ENCODE measurements around the gene SLC38A3. TPM values are rescaled to one million over a fixed set of nuclear protein-coding genes. Genes with fewer than 3 reads are reported as not detected.

SLC38A3 gene
- 85.8 and 92.3 TPM in 2 replicates for polyA plus RNA-seq (2013)

GRCh38 chr3:50204804-50205412 lies at the start of gene SLC38A3:
SLC38A3 (plus strand) TSS chr3:50205271; CDS start chr3:50214200, 8,929 bp downstream.
- no peak within 1 kb of the TSS for H3K23ac ChIP-seq (ENCODE audit: low read length)
- H3K9ac ChIP-seq (ENCODE audit: low read length): peak within 1 kb of the TSS; percentile 30
- H3K79me1 ChIP-seq (ENCODE audit: low read length): no peaks in the 10 kb centered on the region
- H3K14ac ChIP-seq (ENCODE audit: low read length): peak within 1 kb of the TSS; percentile 42
- peak within 1 kb of the TSS; percentile 68 for H2BK12ac ChIP-seq (ENCODE audit: low read length)
- H3K36me3 ChIP-seq (ENCODE audit: control insufficient read depth in 1 of 2, insufficient read depth in 2 of 2, low read length in 2 of 2): no peaks in the 10 kb centered on the region
- peak within 1 kb of the TSS; percentile 38 for H3K4me3 ChIP-seq (ENCODE audit: low read depth, low read length)
- H3K27me3 ChIP-seq (ENCODE audit: insufficient read depth, low read length): peaks cover 22% of the 10 kb centered on the region
- H3K9me3 ChIP-seq (ENCODE audit: insufficient read depth, low read depth, low read length): peaks cover 3% of the 10 kb centered on the region
- peak within 1 kb of the TSS; percentile 3 for H2BK5ac ChIP-seq (ENCODE audit: low read depth, low read length, poor library complexity)
- H3K27ac ChIP-seq (ENCODE audit: low read depth, low read length): no peak within 1 kb of the TSS
- no peak within 1 kb of the TSS for H3K18ac ChIP-seq (ENCODE audit: low read length)
- no peak within 1 kb of the TSS for H3K4ac ChIP-seq (ENCODE audit: low read depth, low read length)
- no peak within 1 kb of the TSS for H2AK5ac ChIP-seq (ENCODE audit: low read length)
- peaks cover 9 to 14% of the 10 kb centered on the region in 2 experiments for H3K4me1 ChIP-seq (ENCODE audit: control insufficient read depth in 1 of 2, insufficient read depth in 2 of 2, low read length in 2 of 2)
- peak within 1 kb of the TSS; percentile 20 for H4K8ac ChIP-seq (ENCODE audit: low read depth, low read length)
- peak within 1 kb of the TSS; percentile 75 for H3K4me2 ChIP-seq (ENCODE audit: low read length)
- peak within 1 kb of the TSS; percentile 65 for H4K91ac ChIP-seq (ENCODE audit: low read depth, low read length)
- peak within 1 kb of the TSS; percentile 27 for H2AFZ ChIP-seq (ENCODE audit: insufficient read depth, low read length, poor library complexity)
- WGBS (ENCODE audit: extremely low coverage, insufficient coverage, insufficient read length): no CpG with 5 or more reads among the region's 41 CpGs
- peak in 1 of 2 donors; percentile 14 for DNase-seq
- peak within 1 kb of the TSS; percentile 54 for H2BK120ac ChIP-seq (ENCODE audit: insufficient read depth, low read length, poor library complexity)
- H4K12ac ChIP-seq (ENCODE audit: low read depth, low read length): no peak within 1 kb of the TSS
- peaks cover 2% of the 10 kb centered on the region for H3K79me2 ChIP-seq (ENCODE audit: control insufficient read depth, insufficient read depth, low read length, poor library complexity)

- H3K36me3 ChIP-seq (ENCODE audit: control insufficient read depth in 1 of 2, insufficient read depth in 2 of 2, low read length in 2 of 2): peaks cover 7 to 9% of the 10 kb centered on the region in 2 experiments
These were observed 49.6 kb upstream of the SLC38A3 start for GRCh38 chr3:50155491-50155878.

DNA sequence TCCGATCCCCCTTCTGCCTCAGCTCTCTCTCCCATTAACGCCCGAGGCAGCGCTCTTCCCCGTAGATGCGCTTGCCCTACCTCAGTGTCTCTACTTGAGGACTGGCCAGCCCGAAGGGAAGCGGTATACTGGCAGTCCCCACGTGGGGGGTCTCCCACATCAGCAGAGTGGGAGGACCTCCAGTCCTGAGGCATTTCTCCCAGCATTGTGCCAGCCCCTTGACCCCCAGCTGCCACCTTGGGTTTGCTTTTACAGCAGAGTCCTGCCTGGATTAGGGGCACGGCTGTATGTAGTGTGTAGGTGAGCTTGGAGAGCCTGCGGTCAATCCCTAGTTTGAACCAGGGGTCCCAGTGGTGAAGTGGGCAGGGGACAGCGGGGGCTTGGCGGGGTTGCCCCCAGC lies 49.2 kb upstream of the SLC38A3 start:
- no peak overlapping the region for H2AFZ ChIP-seq (ENCODE audit: insufficient read depth, low read length, poor library complexity)
- peak overlapping the region; percentile 79 for H3K4me3 ChIP-seq (ENCODE audit: low read depth, low read length)
- no peak overlapping the region for H2AK5ac ChIP-seq (ENCODE audit: low read length)
- peaks cover 5% of the 10 kb centered on the region for H3K79me2 ChIP-seq (ENCODE audit: control insufficient read depth, insufficient read depth, low read length, poor library complexity)
- H3K23ac ChIP-seq (ENCODE audit: low read length): no peak overlapping the region
- no peaks in the 10 kb centered on the region for H3K9me3 ChIP-seq (ENCODE audit: insufficient read depth, low read depth, low read length)
- peak overlapping the region; percentile 12 for H3K18ac ChIP-seq (ENCODE audit: low read length)
- H4K12ac ChIP-seq (ENCODE audit: low read depth, low read length): no peak overlapping the region
- peaks cover 15% of the 10 kb centered on the region for H3K79me1 ChIP-seq (ENCODE audit: low read length)
- peaks cover 8 to 9% of the 10 kb centered on the region in 2 experiments for H3K36me3 ChIP-seq (ENCODE audit: control insufficient read depth in 1 of 2, insufficient read depth in 2 of 2, low read length in 2 of 2)
- H2BK120ac ChIP-seq (ENCODE audit: insufficient read depth, low read length, poor library complexity): no peak overlapping the region
- H2BK12ac ChIP-seq (ENCODE audit: low read length): no peak overlapping the region
- no peak overlapping the region for H4K8ac ChIP-seq (ENCODE audit: low read depth, low read length)
- peak overlapping the region; percentile 22 for H3K4ac ChIP-seq (ENCODE audit: low read depth, low read length)
- H3K4me1 ChIP-seq (ENCODE audit: control insufficient read depth in 1 of 2, insufficient read depth in 2 of 2, low read length in 2 of 2): peaks cover 25 to 41% of the 10 kb centered on the region in 2 experiments
- no peak for DNase-seq
- no peak overlapping the region for H4K91ac ChIP-seq (ENCODE audit: low read depth, low read length)
- no peak overlapping the region for H3K27ac ChIP-seq (ENCODE audit: low read depth, low read length)
- no peaks in the 10 kb centered on the region for H3K27me3 ChIP-seq (ENCODE audit: insufficient read depth, low read length)
- WGBS (ENCODE audit: extremely low coverage, insufficient coverage, insufficient read length): no CpG with 5 or more reads among the region's 13 CpGs
- H3K4me2 ChIP-seq (ENCODE audit: low read length): peak overlapping the region; percentile 71
- no peak overlapping the region for H3K14ac ChIP-seq (ENCODE audit: low read length)
- peak overlapping the region; percentile 18 for H3K9ac ChIP-seq (ENCODE audit: low read length)
- no peak overlapping the region for H2BK5ac ChIP-seq (ENCODE audit: low read depth, low read length, poor library complexity)

More at GRCh38 chr3:50155491-50155878, 49.6 kb upstream of the SLC38A3 start:
- peak overlapping the region; percentile 79 for H3K4me3 ChIP-seq (ENCODE audit: low read depth, low read length)
- no peak overlapping the region for H4K91ac ChIP-seq (ENCODE audit: low read depth, low read length)
- H4K12ac ChIP-seq (ENCODE audit: low read depth, low read length): no peak overlapping the region
- H2BK12ac ChIP-seq (ENCODE audit: low read length): no peak overlapping the region
- peak overlapping the region; percentile 12 for H3K18ac ChIP-seq (ENCODE audit: low read length)
- H3K4me2 ChIP-seq (ENCODE audit: low read length): peak overlapping the region; percentile 71
- peak overlapping the region; percentile 22 for H3K4ac ChIP-seq (ENCODE audit: low read depth, low read length)
- peaks cover 18% of the 10 kb centered on the region for H3K79me1 ChIP-seq (ENCODE audit: low read length)
- no peak overlapping the region for H2AK5ac ChIP-seq (ENCODE audit: low read length)
- peaks cover 5% of the 10 kb centered on the region for H3K79me2 ChIP-seq (ENCODE audit: control insufficient read depth, insufficient read depth, low read length, poor library complexity)
- peaks cover 28 to 44% of the 10 kb centered on the region in 2 experiments for H3K4me1 ChIP-seq (ENCODE audit: control insufficient read depth in 1 of 2, insufficient read depth in 2 of 2, low read length in 2 of 2)
- peak overlapping the region; percentile 48 for H3K9ac ChIP-seq (ENCODE audit: low read length)
- no peak overlapping the region for H3K23ac ChIP-seq (ENCODE audit: low read length)
- no CpG with 5 or more reads among the region's 37 CpGs for WGBS (ENCODE audit: extremely low coverage, insufficient coverage, insufficient read length)
- H3K9me3 ChIP-seq (ENCODE audit: insufficient read depth, low read depth, low read length): no peaks in the 10 kb centered on the region
- peak overlapping the region; percentile 1 for H4K8ac ChIP-seq (ENCODE audit: low read depth, low read length)
- H3K27me3 ChIP-seq (ENCODE audit: insufficient read depth, low read length): no peaks in the 10 kb centered on the region
- DNase-seq: no peak
- H2BK5ac ChIP-seq (ENCODE audit: low read depth, low read length, poor library complexity): no peak overlapping the region
- H3K27ac ChIP-seq (ENCODE audit: low read depth, low read length): peak overlapping the region; percentile 62
- no peak overlapping the region for H2BK120ac ChIP-seq (ENCODE audit: insufficient read depth, low read length, poor library complexity)
- no peak overlapping the region for H3K14ac ChIP-seq (ENCODE audit: low read length)
- no peak overlapping the region for H2AFZ ChIP-seq (ENCODE audit: insufficient read depth, low read length, poor library complexity)

DNA sequence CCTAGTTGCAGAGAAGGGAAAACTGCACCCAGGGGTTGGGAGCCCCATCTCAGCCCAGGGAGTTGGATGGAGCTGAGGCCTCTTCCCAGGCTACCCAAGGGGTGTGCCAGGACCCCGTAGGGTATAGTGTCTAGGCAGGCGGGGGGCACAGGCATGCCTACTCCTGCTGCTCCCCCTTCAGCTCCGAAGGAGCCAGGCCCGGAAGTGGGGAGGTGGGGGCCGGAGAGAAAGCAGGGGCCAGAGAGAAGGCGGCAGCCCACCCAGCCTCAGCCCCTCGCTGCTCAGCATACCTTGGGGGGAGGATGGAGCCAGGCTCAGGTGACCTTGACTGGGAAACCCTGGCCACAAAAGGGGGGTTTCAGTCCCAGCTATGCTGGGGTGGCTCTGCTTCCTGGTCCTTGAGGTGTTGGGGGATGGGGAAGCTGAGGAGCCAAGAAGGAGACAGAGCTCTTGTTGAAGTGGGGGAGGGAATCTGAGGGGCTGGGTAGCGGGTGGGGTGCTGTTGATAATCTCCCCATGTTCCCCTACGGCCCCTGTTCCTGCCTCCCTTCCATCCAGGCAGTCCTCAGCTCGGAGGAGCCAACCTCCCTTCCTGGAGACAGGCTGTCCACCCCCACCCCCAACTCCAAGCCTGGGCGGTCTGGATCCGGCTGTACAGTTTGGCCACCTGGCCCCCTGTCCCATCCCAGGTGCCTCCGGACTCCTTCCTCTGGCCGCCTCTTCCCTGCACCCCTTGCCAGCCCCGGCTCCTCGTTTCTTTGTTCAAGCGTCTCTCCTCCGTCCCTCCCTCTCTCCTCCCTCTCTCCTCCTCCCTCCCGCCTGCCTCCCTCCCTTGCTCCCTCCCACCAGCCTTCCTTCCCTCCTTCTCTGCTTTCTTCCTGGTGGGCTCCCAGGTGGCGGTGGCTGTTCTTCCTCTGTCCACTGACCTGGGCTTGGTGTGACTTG lies 48.2 kb upstream of the SLC38A3 start:
- Histone ChIP-seq H2BK120ac (ENCODE audit: insufficient read depth, low read length, poor library complexity) (peak overlapping the region; percentile 35), H3K27me3 (ENCODE audit: insufficient read depth, low read length) (no peaks in the 10 kb centered on the region), H3K9me3 (ENCODE audit: insufficient read depth, low read depth, low read length) (peaks cover 2% of the 10 kb centered on the region), H3K36me3 (ENCODE audit: control insufficient read depth in 1 of 2, insufficient read depth in 2 of 2, low read length in 2 of 2) (peaks cover 17% of the 10 kb centered on the region in 2 experiments), H3K4me1 (ENCODE audit: control insufficient read depth in 1 of 2, insufficient read depth in 2 of 2, low read length in 2 of 2) (peaks cover 16 to 33% of the 10 kb centered on the region in 2 experiments), H2BK5ac (ENCODE audit: low read depth, low read length, poor library complexity) (peak overlapping the region; percentile 20), H3K18ac (ENCODE audit: low read length) (peak overlapping the region; percentile 50), H2AK5ac (ENCODE audit: low read length) (peak overlapping the region; percentile 12), H3K4ac (ENCODE audit: low read depth, low read length) (peak overlapping the region; percentile 35), H3K4me3 (ENCODE audit: low read depth, low read length) (peak overlapping the region; percentile 39), H4K12ac (ENCODE audit: low read depth, low read length) (peak overlapping the region; percentile 39), H3K4me2 (ENCODE audit: low read length) (peak overlapping the region; percentile 71), H2AFZ (ENCODE audit: insufficient read depth, low read length, poor library complexity) (peak overlapping the region; percentile 40), H3K79me1 (ENCODE audit: low read length) (peaks cover 9% of the 10 kb centered on the region), H3K79me2 (ENCODE audit: control insufficient read depth, insufficient read depth, low read length, poor library complexity) (peaks cover 5% of the 10 kb centered on the region), H3K27ac (ENCODE audit: low read depth, low read length) (no peak overlapping the region), H3K9ac (ENCODE audit: low read length) (peak overlapping the region; percentile 80), H3K23ac (ENCODE audit: low read length) (no peak overlapping the region), H4K8ac (ENCODE audit: low read depth, low read length) (peak overlapping the region; percentile 91), H2BK12ac (ENCODE audit: low read length) (peak overlapping the region; percentile 7), H3K14ac (ENCODE audit: low read length) (peak overlapping the region; percentile 82), H4K91ac (ENCODE audit: low read depth, low read length) (peak overlapping the region; percentile 86)
- no peak for DNase-seq
- no CpG with 5 or more reads among the region's 20 CpGs for WGBS (ENCODE audit: extremely low coverage, insufficient coverage, insufficient read length)
